D341Med (cell line): ENCODE results near the gene SHBG.
A peak's percentile ranks its signal among the peaks of the same experiment; 100 is the strongest.

Experiments used
- DNase-seq: peaks from one replicate; pipeline ENCODE4 v3.0.0; 2012; ENCODE audit warnings: low spot score

The SHBG gene

GRCh38 chr17:7647018-7647417 is 17.1 kb downstream of the SHBG start:
- DNase-seq = no peak

GRCh38 chr17:7650509-7651096 is 20.7 kb downstream of the SHBG start, which contains the start of gene ATP1B2:
ATP1B2 (plus strand) TSS chr17:7650926; CDS start chr17:7651519, 593 bp downstream.
- DNase-seq = peak; percentile 91

GRCh38 chr17:7651097-7651664 is 21.2 kb downstream of the SHBG start:
- no peak for DNase-seq

- DNase-seq = peak; percentile 43
Measured at GRCh38 chr17:7651665-7652387, 21.9 kb downstream of the SHBG start.

- DNase-seq = no peak
Measured at GRCh38 chr17:7652388-7653356, 22.7 kb downstream of the SHBG start.

GRCh38 chr17:7654832-7655540 is 25.1 kb downstream of the SHBG start:
- peak; percentile 3 for DNase-seq

- peak; percentile 3 for DNase-seq
Measured at GRCh38 chr17:7655541-7655840, 25.6 kb downstream of the SHBG start.

GRCh38 chr17:7656958-7657609 is 27.1 kb downstream of the SHBG start:
- no peak for DNase-seq

- DNase-seq = peak; percentile 84
Measured at GRCh38 chr17:7667656-7668406, 37.9 kb downstream of the SHBG start.

GRCh38 chr17:7668482-7668881 is 38.5 kb downstream of the SHBG start:
- no peak for DNase-seq

GRCh38 chr17:7673239-7673638 is 43.3 kb downstream of the SHBG start:
- peak; percentile 14 for DNase-seq

- DNase-seq = peak; percentile 6
Measured at GRCh38 chr17:7674934-7675333, 45.0 kb downstream of the SHBG start.

GRCh38 chr17:7676533-7676932 is 46.6 kb downstream of the SHBG start:
- no peak for DNase-seq

- peak; percentile 2 for DNase-seq
Measured at GRCh38 chr17:7677388-7678067, 47.6 kb downstream of the SHBG start.
